HG02840 (cell line): ENCODE measurements around the gene DTX3.
"Not testable (repeated sequence)": the region's sequence is repeated elsewhere in the genome, so short reads cannot be mapped to it uniquely, and the experiment has no call there.

Source experiments
- ATAC-seq: cut with Tn5 transposase; IDR thresholded peaks from one replicate; pipeline ENCODE4 v1.9.1; 2021; ENCODE audit warnings: mild to moderate bottlenecking, moderate library complexity, moderate number of reproducible peaks; ENCODE audit not compliant: unreplicated experiment, low FRiP score

The DTX3 gene

DNA sequence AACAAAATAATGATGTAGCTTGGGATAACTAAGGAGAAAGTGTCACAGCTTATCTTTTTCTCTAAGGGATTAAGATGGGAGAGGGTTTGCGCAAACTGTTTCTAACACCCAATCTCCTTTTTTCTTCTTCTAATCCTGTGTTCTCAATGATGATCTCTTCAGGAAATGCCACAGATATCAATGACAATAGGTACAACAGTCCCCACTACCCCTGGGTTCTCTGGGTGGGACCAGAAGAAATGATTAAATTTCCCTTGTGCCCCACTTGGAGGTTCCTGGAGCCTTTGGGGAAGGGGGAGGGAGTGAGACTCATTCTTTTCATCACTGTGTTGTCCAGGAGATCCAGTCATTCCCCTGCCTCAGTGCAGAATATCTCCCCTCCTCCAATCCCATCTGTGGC is 22.2 kb upstream of the DTX3 start:
- no peak for ATAC-seq

DNA sequence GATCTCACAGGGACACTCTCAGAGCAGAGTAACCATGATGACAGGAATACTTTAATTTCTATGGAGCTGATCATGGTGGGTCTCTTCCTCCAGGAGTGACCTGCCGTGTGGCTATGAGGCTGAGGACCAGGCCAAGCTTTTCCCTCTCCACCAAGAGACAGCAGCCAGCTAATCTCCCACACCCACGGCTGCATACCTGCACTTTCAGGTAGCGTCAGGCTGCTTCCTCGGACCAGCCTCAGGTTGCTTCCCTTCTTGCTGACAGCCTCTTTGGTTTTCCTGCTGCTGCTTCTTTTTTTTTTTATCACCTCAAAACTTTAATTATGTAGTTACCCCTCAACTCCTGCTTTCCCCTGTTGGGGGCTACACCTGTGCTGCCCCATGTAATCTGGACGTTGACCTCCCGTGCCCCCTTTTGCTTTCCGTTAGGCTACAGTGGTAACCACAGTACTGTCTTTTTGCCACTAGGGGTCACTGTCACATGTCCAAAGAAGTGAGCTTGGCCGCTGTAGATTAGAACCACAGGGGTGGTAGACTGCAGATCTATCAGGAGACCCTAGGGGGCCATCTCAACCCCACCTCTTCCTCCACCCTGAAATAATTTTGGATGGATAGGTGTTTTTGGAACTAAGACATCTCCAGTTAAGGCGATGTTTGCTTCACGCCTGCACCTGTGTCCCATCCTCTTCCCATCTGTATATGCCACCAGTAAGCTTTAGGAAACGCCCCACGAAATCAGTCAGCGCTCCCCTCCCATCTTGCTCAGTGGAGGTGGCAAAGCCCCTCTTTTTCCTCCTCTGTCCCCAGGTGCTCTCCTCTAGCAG is 21.4 kb upstream of the DTX3 start:
- ATAC-seq, result no peak

DNA sequence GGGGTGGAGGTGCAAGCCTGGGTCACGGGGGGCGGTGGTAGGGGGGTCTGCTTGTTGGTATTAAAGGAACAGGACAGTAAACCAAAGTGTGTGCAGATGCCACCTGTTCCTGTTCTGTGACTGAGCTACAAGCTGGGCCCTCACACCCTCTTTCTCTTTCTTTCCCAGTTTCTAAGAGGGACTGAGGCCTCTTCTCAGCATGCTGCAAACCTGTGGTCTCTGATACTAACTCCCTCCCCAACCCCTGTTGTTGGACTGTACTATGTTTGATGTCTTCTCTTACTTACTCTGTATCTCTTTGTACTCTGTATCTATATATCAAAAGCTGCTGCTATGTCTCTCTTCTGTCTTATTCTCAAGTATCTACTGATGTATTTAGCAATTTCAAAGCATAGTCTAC is 20.6 kb upstream of the DTX3 start:
- ATAC-seq, result no peak

DNA sequence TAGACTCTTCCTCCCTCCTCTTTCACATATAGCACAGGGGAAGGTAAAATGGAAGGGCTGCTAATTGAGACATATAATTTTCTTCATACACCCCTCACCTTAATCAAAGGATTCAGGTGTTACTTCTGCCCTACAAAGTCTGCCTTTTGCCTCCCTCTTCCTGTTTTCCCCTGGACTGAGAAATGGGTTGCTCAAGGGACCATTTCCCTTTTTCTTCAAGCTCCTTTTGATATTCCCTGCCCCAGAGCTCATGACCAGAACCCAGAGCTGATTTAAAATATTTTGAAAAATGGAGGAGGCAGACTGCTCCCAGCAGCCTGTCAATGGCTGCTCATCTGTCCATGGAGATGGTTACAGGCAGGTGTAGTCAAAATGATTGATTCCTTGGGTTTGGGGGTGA is 19.9 kb upstream of the DTX3 start:
- no peak for ATAC-seq

DNA sequence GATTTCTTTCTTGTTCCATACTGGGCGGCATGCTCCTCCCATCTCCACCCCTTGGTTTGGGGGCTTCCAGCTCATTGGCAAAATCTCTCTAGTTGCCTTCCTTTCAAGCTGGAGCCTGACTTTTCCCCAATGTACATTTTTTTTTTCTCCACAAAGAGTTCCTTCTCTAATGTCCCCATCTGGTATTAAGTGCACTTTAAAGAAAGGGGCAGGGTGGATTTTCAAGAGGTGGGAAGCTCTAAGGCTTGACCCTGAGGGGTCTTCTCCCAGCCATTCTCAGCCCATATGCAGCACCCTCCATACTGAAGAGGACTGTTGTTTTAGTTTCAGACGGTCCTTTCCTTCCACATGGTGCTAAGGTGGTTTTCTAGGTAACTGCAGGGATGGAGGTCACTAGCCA is 19.5 kb upstream of the DTX3 start:
- ATAC-seq, result no peak

DNA sequence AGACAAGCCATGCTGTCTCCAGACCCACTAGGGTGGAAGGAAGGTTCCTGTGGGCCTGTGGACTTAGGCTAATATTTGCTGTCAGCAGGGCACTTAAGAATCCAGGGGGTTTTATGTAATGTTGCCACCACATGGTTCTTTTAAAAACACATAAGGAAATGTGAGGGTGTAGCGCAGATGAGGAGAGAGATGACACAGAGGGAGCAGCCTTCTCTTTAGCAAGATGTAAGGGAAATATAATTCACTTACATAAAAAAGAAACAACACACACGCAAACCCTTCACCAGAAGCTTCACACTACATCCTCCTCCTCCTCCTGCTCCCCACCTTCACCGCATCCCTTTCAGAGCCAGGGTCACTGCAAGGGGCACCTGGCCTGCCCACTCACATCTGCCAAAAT is 18.5 kb upstream of the DTX3 start:
- ATAC-seq, result no peak

DNA sequence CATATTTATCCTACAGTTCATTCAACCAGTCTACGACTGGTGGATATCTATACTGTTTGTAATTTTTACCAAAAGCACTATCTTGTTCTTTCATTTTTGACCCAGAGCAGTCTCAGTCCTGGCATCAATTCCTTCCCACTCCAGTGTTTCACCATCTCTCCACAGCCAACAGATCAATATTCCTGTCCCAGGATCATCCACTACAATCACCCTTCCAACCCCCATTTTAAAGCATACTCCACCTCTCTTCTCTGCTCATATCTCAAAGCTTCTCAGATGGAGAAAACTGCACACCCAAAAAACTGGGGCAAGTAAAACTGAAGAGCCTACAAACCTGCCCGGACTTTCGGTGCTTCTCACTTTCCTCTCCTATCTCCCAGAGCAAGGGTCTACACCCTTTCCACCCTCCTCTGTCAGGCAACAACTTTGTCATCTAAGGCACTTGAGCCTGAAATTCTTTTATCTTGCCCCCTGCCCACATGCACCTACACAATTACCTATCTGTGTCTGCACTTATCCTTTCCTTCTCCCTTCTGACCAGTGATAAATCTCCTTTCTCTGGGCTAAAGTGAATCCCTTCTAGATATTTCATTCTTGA is 17.7 kb upstream of the DTX3 start:
- no peak for ATAC-seq

DNA sequence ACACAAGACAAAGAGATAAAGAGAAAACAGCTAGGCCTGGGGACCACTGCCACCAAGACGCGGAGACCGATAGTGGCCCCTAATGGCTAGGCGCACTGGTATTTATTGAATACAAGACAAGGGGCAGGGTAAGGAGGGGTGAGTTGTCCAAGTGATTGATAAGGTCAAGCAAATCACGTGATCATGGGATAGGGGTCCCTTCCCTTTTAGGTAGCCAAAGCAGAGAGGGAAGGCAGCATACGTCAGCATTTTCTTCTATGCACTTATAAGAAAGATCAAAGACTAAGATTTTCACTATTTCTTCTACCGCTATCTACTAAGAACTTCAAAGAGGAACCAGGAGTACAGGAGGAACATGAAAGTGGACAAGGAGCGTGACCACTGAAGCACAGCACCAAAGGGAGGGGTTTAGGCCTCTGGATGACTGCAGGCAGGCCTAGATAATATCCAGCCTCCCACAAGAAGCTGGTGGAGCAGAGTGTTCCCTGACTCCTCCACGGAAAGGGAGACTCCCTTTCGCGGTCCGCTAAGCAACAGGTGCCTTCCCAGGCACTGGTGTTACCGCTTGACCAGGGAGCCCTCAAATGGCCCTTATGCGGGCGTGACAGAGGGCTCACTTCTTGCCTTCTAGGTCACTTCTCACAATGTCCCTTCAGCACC is 15.5 kb upstream of the DTX3 start:
- ATAC-seq, result not testable (repeated sequence)

DNA sequence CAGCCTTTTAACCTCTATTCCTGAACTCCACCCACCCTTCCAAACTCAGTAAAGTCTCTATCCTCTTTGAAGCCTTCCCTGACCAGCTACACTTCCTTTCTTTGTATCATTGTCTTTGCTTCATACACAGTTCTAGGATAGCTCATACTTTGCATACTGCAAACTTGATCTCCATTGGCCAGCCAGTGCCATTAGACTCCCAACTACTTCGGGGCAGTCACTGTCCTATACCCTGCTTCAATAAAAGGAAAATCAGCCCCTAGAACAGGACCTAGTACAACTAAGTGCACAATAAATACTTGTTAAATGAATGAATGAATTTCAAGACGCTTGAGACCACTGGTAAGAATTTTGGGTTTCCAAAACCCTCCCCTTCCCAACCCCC is 14.2 kb upstream of the DTX3 start:
- ATAC-seq, result no peak

DNA sequence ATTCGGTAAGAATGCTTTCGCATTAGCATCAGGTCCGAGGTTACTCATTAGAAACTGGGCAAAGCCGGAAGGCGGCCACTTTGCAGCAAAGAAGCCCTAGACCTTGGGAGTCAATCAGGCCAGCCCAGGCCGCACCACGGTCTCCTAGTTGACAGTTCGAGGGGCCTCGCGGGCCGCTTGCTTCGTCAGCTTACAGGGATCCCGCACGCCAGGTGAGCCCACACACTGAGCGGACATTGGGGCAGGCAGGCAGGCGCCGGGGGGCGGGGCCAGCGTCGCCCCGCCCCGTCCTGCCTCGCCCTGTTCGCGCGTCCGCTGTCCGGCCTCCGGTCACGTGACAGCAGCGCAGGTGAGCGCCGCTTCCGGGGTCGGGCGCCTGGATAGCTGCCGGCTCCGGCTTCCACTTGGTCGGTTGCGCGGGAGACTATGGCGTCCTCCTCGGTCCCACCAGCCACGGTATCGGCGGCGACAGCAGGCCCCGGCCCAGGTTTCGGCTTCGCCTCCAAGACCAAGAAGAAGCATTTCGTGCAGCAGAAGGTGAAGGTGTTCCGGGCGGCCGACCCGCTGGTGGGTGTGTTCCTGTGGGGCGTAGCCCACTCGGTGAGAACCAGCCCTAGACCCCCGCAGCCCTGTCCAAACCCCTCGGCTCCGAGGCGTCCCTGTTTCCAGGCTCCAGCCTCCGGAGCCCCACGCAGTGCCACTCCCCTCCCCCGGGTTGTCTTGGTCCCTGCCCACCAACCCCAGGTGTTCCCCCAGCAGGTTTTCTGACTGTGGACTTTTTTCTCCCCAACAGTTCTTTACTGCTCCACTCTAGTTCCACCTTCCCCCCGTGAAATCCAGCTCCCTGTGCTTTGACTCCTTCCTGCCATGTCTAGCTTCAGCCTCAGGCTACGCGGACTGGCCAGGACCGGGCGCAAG is 13.5 kb upstream of the DTX3 start, which contains the start of gene PIP4K2C:
TSS of gene PIP4K2C (plus strand) at position 329 of the 918 bp plus-strand sequence. CDS start at position 427, 98 bp downstream.
- peak; percentile 89 for ATAC-seq

DNA sequence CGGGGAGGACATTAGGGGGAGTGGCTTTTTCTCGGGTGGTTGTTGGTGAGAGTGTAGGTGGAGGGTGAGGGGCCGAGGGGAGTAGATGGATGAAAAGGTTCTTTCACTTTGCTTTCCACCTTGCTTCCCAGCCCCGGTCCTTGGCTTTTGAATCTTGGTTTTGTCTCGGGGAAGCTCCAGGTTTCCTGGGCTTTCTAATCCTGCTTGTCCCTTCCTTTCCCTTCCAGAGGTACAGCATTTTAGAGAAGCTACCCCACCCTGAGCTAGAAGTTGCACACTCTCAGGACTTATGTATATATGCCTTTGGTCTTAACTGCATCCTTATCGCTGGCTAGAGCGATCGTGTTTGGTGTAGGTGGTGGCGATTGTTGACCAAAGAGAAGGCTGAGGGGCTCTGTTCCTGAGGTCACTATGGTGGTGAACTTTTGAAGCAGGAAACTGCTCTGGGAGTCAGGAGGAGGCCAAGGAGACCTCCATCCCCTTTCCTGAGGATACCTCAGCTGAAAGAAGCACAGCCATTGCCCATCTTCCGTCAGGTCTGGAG is 12.8 kb upstream of the DTX3 start:
- ATAC-seq, result no peak

DNA sequence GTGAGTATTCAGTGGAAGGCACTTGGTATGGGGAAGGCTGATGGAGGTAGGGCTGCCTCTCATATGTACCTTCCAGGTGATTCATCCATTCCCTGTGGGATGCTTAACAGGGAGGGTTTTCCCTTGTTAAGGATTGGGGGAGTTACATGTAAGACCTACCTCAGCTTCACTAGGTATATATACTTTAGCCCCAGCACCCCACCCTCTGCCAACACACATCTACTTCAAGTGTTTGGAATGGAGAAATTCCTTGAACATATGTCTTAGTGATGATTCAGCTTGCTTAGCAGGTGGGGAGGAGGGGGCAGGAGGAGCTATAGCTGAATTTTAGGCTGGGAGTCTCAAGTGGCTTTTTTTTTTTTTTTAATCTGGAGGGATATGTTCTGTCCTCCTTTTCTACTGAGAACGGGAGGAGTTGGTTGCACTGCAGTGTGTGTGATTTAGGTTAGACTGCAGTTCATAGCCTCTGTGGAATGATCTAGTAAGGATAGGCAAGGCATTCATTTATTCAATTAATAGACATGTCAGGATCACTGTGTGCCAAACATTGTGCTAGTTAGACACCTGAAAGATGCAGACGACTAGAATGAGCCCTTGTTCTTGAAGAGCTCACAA is 12.0 kb upstream of the DTX3 start:
- ATAC-seq, result no peak

DNA sequence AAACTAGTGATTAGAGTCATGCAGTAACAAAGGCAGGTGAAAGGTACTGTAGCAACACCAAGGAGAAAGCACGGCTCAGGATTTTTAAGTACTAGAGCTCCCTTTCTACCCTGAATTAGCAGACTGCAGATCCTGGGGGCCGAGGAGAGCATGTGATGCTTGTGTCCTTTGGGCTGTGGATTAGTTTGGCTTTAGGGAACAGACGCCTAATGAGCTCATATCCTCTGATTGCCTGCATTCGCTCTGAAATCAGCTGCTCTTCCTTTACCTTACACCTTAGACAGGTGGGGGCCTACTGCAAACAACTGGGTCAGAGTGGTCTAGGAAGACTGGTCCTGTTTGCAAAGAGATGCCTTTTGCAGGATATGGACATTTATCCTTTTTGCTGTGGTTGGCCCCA is 11.4 kb upstream of the DTX3 start:
- no peak for ATAC-seq

DNA sequence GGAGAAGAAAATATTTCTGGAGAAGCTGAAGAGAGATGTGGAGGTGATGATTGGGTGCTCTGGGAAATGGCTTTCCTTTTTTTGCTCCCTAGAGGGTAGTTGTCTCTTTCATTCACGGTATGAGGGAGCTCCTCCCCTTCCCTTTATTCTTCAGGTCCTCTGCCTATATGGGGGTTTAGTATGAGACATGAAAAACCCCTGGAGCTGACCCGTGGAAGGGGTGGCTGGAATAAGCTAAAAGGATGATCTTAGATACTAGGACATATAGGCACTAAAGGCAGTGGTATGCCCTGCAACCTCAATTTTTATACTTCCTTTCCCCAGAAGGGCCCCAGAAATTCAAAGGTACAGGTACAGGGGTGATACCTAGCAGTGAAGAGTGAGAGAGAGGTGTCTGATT is 4.2 kb upstream of the DTX3 start:
- ATAC-seq, result no peak

DNA sequence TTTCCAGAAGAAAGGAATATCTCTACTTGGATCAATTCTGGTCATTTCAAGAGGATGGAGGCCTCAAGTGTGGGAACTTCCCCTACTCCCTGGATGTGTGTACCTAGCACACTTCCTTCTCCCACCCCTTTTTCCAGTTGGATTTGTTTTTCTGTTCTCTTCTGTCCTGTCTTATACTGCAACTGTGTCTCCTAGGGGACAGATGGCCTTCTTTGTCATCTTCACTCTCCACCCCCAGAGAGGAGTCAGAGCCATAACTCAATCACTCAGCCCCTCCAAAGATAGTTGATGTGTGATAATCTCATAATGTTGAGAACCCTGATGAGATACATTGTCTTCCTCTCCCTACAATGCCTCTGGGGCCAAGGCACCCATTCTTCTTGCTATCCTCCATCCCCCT is 2.1 kb upstream of the DTX3 start:
- ATAC-seq, result no peak

DNA sequence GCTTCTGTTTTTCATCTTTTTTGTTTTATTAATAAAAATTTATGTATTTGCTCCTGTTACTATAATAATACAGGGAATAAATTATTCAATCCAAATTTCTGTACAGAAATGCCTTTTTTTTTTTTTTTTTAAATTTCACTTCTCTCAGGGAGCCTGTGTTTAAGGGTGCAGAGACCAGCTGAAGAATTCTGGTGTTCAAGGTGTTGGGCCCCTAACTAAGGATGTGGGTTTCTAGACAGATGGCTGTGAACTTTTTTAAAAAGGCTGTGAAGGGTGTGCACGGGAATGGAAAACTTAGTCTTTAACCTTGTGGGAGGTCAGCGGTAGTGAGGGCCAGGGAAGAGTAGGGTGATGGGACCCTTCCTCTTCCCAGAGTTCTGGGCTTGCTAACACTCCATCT is 1.3 kb upstream of the DTX3 start:
- ATAC-seq, result no peak

DNA sequence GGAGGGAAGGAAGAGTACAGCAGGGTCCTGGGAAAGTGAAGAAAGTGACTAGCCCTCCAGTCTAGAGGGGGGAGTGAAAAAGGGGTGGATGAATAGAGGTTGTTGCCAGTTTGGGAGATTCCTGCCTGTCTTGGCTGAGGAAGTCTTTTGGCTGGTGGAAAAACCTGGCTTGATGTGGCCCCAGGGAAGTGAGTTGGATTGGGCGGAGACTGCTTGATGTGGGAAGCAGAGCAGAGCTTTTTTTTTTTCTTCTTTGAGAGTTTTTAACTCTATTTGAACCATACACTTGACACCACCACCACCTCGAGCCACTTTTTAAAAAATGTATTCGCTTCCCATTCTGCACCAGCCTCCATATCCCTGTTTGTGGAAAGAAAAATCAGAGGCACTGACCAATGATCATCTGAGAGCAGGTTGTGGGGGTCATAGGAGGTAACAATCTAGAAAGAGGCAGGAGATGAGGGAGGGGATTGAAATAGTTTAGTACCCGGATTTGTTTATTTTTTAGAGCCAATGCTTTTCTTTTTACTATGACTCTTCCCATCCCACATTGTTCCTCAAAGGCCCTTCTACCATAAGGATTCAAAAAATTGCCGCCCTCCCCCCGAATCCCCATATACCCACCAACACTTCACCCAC is 690 bp upstream of the DTX3 start:
- ATAC-seq, result no peak

DNA sequence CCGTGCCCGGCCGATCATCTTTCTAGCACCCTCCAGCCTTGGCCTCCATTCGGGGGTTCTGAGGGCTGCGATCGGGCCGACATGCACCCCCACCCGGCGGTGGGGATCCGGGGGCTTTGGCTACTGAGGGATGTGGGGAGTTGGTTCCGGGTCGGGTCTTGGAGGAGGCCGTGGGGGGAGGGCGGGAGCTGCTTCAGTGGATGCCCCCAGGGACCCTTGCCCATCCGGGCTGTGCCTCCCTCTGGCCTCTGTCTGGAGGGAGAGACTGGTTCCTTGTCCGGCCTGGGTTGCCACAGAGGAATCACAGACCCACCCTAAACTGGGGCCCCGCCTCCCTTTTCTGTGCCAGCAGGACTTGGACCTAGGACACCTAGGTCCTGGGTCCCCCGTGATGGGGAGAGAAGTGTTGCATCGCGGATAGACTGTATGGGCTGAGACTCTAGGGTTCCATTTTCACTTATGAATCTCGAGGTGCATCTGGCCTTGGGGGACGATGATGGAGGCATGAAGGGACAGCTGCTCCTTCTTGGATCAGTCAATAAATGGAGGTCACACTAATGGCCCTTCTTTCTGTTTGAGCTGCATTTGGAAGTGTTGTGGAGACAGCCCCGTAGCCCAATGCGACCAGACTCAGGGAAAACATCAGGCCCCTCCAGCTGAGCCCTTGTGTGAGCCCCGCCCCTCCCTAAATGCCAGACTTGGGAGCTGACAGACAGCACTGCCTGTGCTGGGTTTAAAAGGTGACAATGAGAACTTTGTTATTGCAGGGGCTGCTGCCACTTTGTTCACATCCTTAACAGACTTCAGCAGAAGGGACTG is 577 bp downstream of the DTX3 start:
- ATAC-seq, result no peak
